Stimulated activated memory B cell treated with anti-CD40 and anti-IgM and Interleukin-4, amounts not matched to agents 10 μg/mL and 1 μg/mL and 100 μg/mL, for 72 hours (primary cell): ENCODE measurements around the gene SMCR8.
"Not testable (repeated sequence)": the region's sequence is repeated elsewhere in the genome, so short reads cannot be mapped to it uniquely, and the experiment has no call there.

Experiments
- ATAC-seq: fragments of 150-1000 bp; cut with Tn5 transposase; 2 replicates; pipeline ENCODE4 v1.10.0; 2021
- H3K27ac Mint-ChIP-seq: one replicate; pipeline ENCODE4 v1.8.0; 2022; ENCODE audit warnings: mild to moderate bottlenecking, mixed read lengths
- H3K27me3 Mint-ChIP-seq: one replicate; pipeline ENCODE4 v1.8.0; 2022; ENCODE audit warnings: mixed read lengths
- H3K36me3 Mint-ChIP-seq: one replicate; pipeline ENCODE4 v1.8.0; 2022; ENCODE audit warnings: mixed read lengths
- H3K4me1 Mint-ChIP-seq: one replicate; pipeline ENCODE4 v1.8.0; 2022; ENCODE audit warnings: mixed read lengths
- H3K4me3 Mint-ChIP-seq: one replicate; pipeline ENCODE4 v1.8.0; 2022; ENCODE audit warnings: mild to moderate bottlenecking, moderate library complexity, mixed read lengths
- H3K9me3 Mint-ChIP-seq: one replicate; pipeline ENCODE4 v1.8.0; 2022; ENCODE audit warnings: mixed read lengths

The SMCR8 gene

GRCh38 chr17:18303206-18303605, 11.9 kb upstream of the SMCR8 start:
- not testable (repeated sequence) for ATAC-seq, H3K9me3 Mint-ChIP-seq, H3K27ac Mint-ChIP-seq, H3K4me3 Mint-ChIP-seq, H3K4me1 Mint-ChIP-seq, H3K27me3 Mint-ChIP-seq
- peaks cover 58% of the 10 kb centered on the region for H3K36me3 Mint-ChIP-seq

- no peak overlapping the region for H3K4me3 Mint-ChIP-seq
- ATAC-seq, result no peak
- H3K4me1 Mint-ChIP-seq, result peaks cover 26% of the 10 kb centered on the region
- H3K9me3 Mint-ChIP-seq, result no peaks in the 10 kb centered on the region
- peaks cover 36% of the 10 kb centered on the region for H3K36me3 Mint-ChIP-seq
- H3K27me3 Mint-ChIP-seq, result no peaks in the 10 kb centered on the region
- no peak overlapping the region for H3K27ac Mint-ChIP-seq
These were observed 5.9 kb upstream of the SMCR8 start for GRCh38 chr17:18309202-18309601.

GRCh38 chr17:18314059-18314730, 898 bp upstream of the SMCR8 start:
- Mint-ChIP-seq H3K27me3 (no peaks in the 10 kb centered on the region), H3K27ac (peak overlapping the region; percentile 94), H3K4me3 (peak overlapping the region; percentile 81), H3K4me1 (peaks cover 63% of the 10 kb centered on the region), H3K9me3 (no peaks in the 10 kb centered on the region), H3K36me3 (peaks cover 42% of the 10 kb centered on the region)
- peak; percentile 13 for ATAC-seq

GRCh38 chr17:18315562-18315922, 449 bp downstream of the SMCR8 start:
- Mint-ChIP-seq H3K9me3 (no peaks in the 10 kb centered on the region), H3K4me3 (peak overlapping the region; percentile 81), H3K36me3 (peaks cover 40% of the 10 kb centered on the region), H3K27ac (peak overlapping the region; percentile 94), H3K4me1 (peaks cover 77% of the 10 kb centered on the region), H3K27me3 (no peaks in the 10 kb centered on the region)
- ATAC-seq, result peak; percentile 49

GRCh38 chr17:18315961-18316360, 868 bp downstream of the SMCR8 start:
- Mint-ChIP-seq H3K4me3 (peak overlapping the region; percentile 81), H3K27me3 (no peaks in the 10 kb centered on the region), H3K36me3 (peaks cover 38% of the 10 kb centered on the region), H3K9me3 (no peaks in the 10 kb centered on the region), H3K4me1 (peaks cover 81% of the 10 kb centered on the region), H3K27ac (peak overlapping the region; percentile 94)
- no peak for ATAC-seq

- H3K27ac Mint-ChIP-seq, result no peak overlapping the region
- H3K9me3 Mint-ChIP-seq, result no peaks in the 10 kb centered on the region
- no peak for ATAC-seq
- no peaks in the 10 kb centered on the region for H3K27me3 Mint-ChIP-seq
- H3K4me3 Mint-ChIP-seq, result peak overlapping the region; percentile 58
- H3K4me1 Mint-ChIP-seq, result peaks cover 81% of the 10 kb centered on the region
- peaks cover 34% of the 10 kb centered on the region for H3K36me3 Mint-ChIP-seq
These were observed 3.0 kb downstream of the SMCR8 start for GRCh38 chr17:18318117-18318516.

- Mint-ChIP-seq H3K9me3 (no peaks in the 10 kb centered on the region), H3K4me3 (peak overlapping the region; percentile 27), H3K27me3 (no peaks in the 10 kb centered on the region), H3K27ac (no peak overlapping the region), H3K36me3 (peaks cover 41% of the 10 kb centered on the region), H3K4me1 (peaks cover 77% of the 10 kb centered on the region)
- ATAC-seq, result no peak
These were observed 3.8 kb downstream of the SMCR8 start for GRCh38 chr17:18318771-18319450.

- Mint-ChIP-seq H3K9me3 (no peaks in the 10 kb centered on the region), H3K36me3 (peaks cover 49% of the 10 kb centered on the region), H3K27ac (peak overlapping the region; percentile 3), H3K4me3 (no peak overlapping the region), H3K27me3 (no peaks in the 10 kb centered on the region), H3K4me1 (peaks cover 82% of the 10 kb centered on the region)
- ATAC-seq, result no peak
These were observed 4.6 kb downstream of the SMCR8 start for GRCh38 chr17:18319604-18320256.

GRCh38 chr17:18320301-18320700, 5.2 kb downstream of the SMCR8 start:
- peaks cover 55% of the 10 kb centered on the region for H3K36me3 Mint-ChIP-seq
- H3K9me3 Mint-ChIP-seq, result no peaks in the 10 kb centered on the region
- H3K27ac Mint-ChIP-seq, result peak overlapping the region; percentile 3
- no peaks in the 10 kb centered on the region for H3K27me3 Mint-ChIP-seq
- H3K4me3 Mint-ChIP-seq, result no peak overlapping the region
- H3K4me1 Mint-ChIP-seq, result peaks cover 88% of the 10 kb centered on the region
- ATAC-seq, result no peak

- Mint-ChIP-seq H3K9me3 (no peaks in the 10 kb centered on the region), H3K4me3 (no peak overlapping the region), H3K4me1 (peaks cover 90% of the 10 kb centered on the region), H3K27me3 (no peaks in the 10 kb centered on the region), H3K36me3 (peaks cover 57% of the 10 kb centered on the region), H3K27ac (peak overlapping the region; percentile 3)
- ATAC-seq, result no peak
These were observed 6.2 kb downstream of the SMCR8 start for GRCh38 chr17:18321309-18321708.

GRCh38 chr17:18322522-18322921, 7.4 kb downstream of the SMCR8 start:
- ATAC-seq, result no peak
- Mint-ChIP-seq H3K27ac (peak overlapping the region; percentile 27), H3K4me1 (peaks cover 84% of the 10 kb centered on the region), H3K27me3 (no peaks in the 10 kb centered on the region), H3K36me3 (peaks cover 55% of the 10 kb centered on the region), H3K4me3 (no peak overlapping the region), H3K9me3 (no peaks in the 10 kb centered on the region)

- Mint-ChIP-seq H3K36me3 (peaks cover 50% of the 10 kb centered on the region), H3K9me3 (no peaks in the 10 kb centered on the region), H3K4me1 (peaks cover 79% of the 10 kb centered on the region), H3K4me3 (no peak overlapping the region), H3K27me3 (no peaks in the 10 kb centered on the region), H3K27ac (peak overlapping the region; percentile 27)
- ATAC-seq, result no peak
These were observed 7.9 kb downstream of the SMCR8 start for GRCh38 chr17:18323007-18323406.

GRCh38 chr17:18323507-18324139, 8.5 kb downstream of the SMCR8 start:
- H3K27me3 Mint-ChIP-seq, result no peaks in the 10 kb centered on the region
- peak overlapping the region; percentile 27 for H3K27ac Mint-ChIP-seq
- no peaks in the 10 kb centered on the region for H3K9me3 Mint-ChIP-seq
- H3K36me3 Mint-ChIP-seq, result peaks cover 48% of the 10 kb centered on the region
- ATAC-seq, result no peak
- no peak overlapping the region for H3K4me3 Mint-ChIP-seq
- peaks cover 73% of the 10 kb centered on the region for H3K4me1 Mint-ChIP-seq

GRCh38 chr17:18324140-18325050, 9.3 kb downstream of the SMCR8 start:
- no peak for ATAC-seq
- H3K36me3 Mint-ChIP-seq, result peaks cover 42% of the 10 kb centered on the region
- no peak overlapping the region for H3K4me3 Mint-ChIP-seq
- H3K27ac Mint-ChIP-seq, result peak overlapping the region; percentile 58
- H3K27me3 Mint-ChIP-seq, result no peaks in the 10 kb centered on the region
- peaks cover 65% of the 10 kb centered on the region for H3K4me1 Mint-ChIP-seq
- no peaks in the 10 kb centered on the region for H3K9me3 Mint-ChIP-seq
